Keratinocyte (primary cell): ENCODE results near the gene TRIM29. TPM values are rescaled to one million over a fixed set of nuclear protein-coding genes. Genes with fewer than 3 reads are reported as not detected.

ENCODE experiments used
- DNase-seq: peaks from one replicate; pipeline ENCODE4 v3.0.0-alpha.2; 2011; ENCODE audit warnings: low read depth, missing footprints, low spot score
- FAIRE-seq: peaks from 2 replicates; lab custom pipeline; 2011; peaks lifted over from hg19 to GRCh38; lab: Jason Lieb, UNC
- H2AFZ ChIP-seq: 2 replicates; pipeline ENCODE4 v1.6.0; 2012; ENCODE audit warnings: low read length, control low read depth, inconsistent platforms; ENCODE audit not compliant: control insufficient read depth
- H3K27ac ChIP-seq: 2 replicates; pipeline ENCODE4 v1.5.1; 2011; ENCODE audit warnings: low read length; ENCODE audit not compliant: control insufficient read depth, insufficient read depth
- H3K27me3 ChIP-seq: 3 replicates; pipeline ENCODE4 v1.6.0; 2011; ENCODE audit warnings: low read length; ENCODE audit not compliant: control insufficient read depth, insufficient read depth; ENCODE audit errors: extremely low read depth
- H3K36me3 ChIP-seq, 2 experiments: 2 replicates in 1 of 2; 3 replicates in 1 of 2; pipeline ENCODE4 v1.5.1; 2011; ENCODE audit warnings: low read length in 2 of 2, mild to moderate bottlenecking in 1 of 2; ENCODE audit not compliant: control insufficient read depth in 2 of 2, insufficient read depth in 2 of 2; ENCODE audit errors: extremely low read depth in 1 of 2
- H3K4me1 ChIP-seq: 3 replicates; pipeline ENCODE4 v1.5.1; 2011; ENCODE audit warnings: low read length; ENCODE audit not compliant: control insufficient read depth, insufficient read depth; ENCODE audit errors: extremely low read depth
- H3K4me2 ChIP-seq: 3 replicates; pipeline ENCODE4 v1.6.0; 2011; ENCODE audit warnings: low read depth, low read length; ENCODE audit not compliant: control insufficient read depth, insufficient read depth; ENCODE audit errors: extremely low read depth
- H3K4me3 ChIP-seq, 3 experiments: fragments of 200-600 bp in 1 of 3; sonication (generic) in 1 of 3; 2 replicates in 2 of 3; 3 replicates in 1 of 3; pipeline ENCODE4 v1.5.1; 2011 to 2016; ENCODE audit warnings: low read length in 3 of 3, mild to moderate bottlenecking in 3 of 3, control low read depth in 2 of 3, inconsistent platforms in 1 of 3, low read depth in 1 of 3, mixed read lengths in 1 of 3, mixed run types in 1 of 3, moderate library complexity in 1 of 3; ENCODE audit not compliant: control insufficient read depth in 2 of 3, insufficient read depth in 2 of 3; ENCODE audit errors: extremely low read depth in 1 of 3
- H3K79me2 ChIP-seq: 2 replicates; pipeline ENCODE4 v1.6.0; 2012; ENCODE audit warnings: low read length; ENCODE audit not compliant: control insufficient read depth, insufficient read depth
- H3K9ac ChIP-seq: 3 replicates; pipeline ENCODE4 v1.6.0; 2011; ENCODE audit warnings: low read length; ENCODE audit not compliant: control insufficient read depth, insufficient read depth; ENCODE audit errors: extremely low read depth
- H3K9me1 ChIP-seq: 3 replicates; pipeline ENCODE4 v1.6.0; 2011; ENCODE audit warnings: low read length; ENCODE audit not compliant: control insufficient read depth, insufficient read depth; ENCODE audit errors: extremely low read depth
- H3K9me3 ChIP-seq: 2 replicates; pipeline ENCODE4 v1.5.1; 2012; ENCODE audit warnings: low read depth, low read length; ENCODE audit not compliant: control insufficient read depth
- H4K20me1 ChIP-seq: 3 replicates; pipeline ENCODE4 v1.6.0; 2011; ENCODE audit warnings: low read length; ENCODE audit not compliant: control insufficient read depth, insufficient read depth; ENCODE audit errors: extremely low read depth
- CTCF ChIP-seq, 3 experiments: IDR thresholded peaks in 1 of 3; conservative IDR thresholded peaks in 1 of 3; optimal IDR thresholded peaks in 1 of 3; 2 replicates in 2 of 3; 3 replicates in 1 of 3; pipeline versions ENCODE3 to v1.5.1; 2011; ENCODE audit warnings: low read length in 3 of 3, mild to moderate bottlenecking in 3 of 3, moderate library complexity in 2 of 3, control low read depth in 1 of 3, inconsistent platforms in 1 of 3; ENCODE audit not compliant: insufficient read depth in 2 of 3; ENCODE audit errors: extremely low read depth in 1 of 3
- EZH2 ChIP-seq: IDR thresholded peaks from one replicate; pipeline ENCODE4 v1.6.1; 2012; ENCODE audit warnings: inconsistent platforms, mild to moderate bottlenecking, low read length, moderate library complexity
- dilution Hi-C: fragments of 300-500 bp; cut with MboI; formaldehyde crosslinking; loops from one replicate; pipeline ENCODE4 v1.7.0; 2020; ENCODE audit warnings: low sequenced_read_pairs; ENCODE audit not compliant: extremely low pct_ligation_motif_present
- polyA plus RNA-seq, 5 experiments: library from polyadenylated mRNA; depleted of rRNA in 3 of 5; stranded (reverse) in 3 of 5; stranded (forward) in 1 of 5; unstranded in 1 of 5; fragments of >200 nt; gene quantifications; 1 replicate in 1 of 5; 2 replicates in 3 of 5; 3 replicates in 1 of 5; pipeline versions ENCODE4 v1.2.1 to v1.2.3, GENCODE V29; 2011 to 2012; ENCODE audit warnings: missing spikeins in 2 of 5, low read depth in 1 of 5, low replicate concordance in 1 of 5

TRIM29 gene
- polyA plus RNA-seq, 1 donor (not counting 4 experiments of a cell fraction or from before 2014, with no cell fraction given) = 463 TPM

- H3K36me3 ChIP-seq = no peaks in the 10 kb centered on the region
- H3K27ac ChIP-seq = peak overlapping the region; percentile 50
- TF ChIP-seq EZH2 = no peak
- no peak for TF ChIP-seq CTCF (optimal IDR thresholded peaks at IDR 0.05 in 1 of 3, IDR thresholded peaks at IDR 0.05 in 1 of 3, conservative IDR thresholded peaks at IDR 0.05 in 1 of 3; ENCODE audit: extremely low read depth in 1 of 3, insufficient read depth in 2 of 3, low read length in 3 of 3)
- H3K9me1 ChIP-seq = no peaks in the 10 kb centered on the region
- H3K4me3 ChIP-seq = no peak overlapping the region
- no peak for FAIRE-seq
- peaks cover 12% of the 10 kb centered on the region for H3K27me3 ChIP-seq
- H4K20me1 ChIP-seq = no peaks in the 10 kb centered on the region
- DNase-seq = no peak
- peak overlapping the region; percentile 43 for H3K9ac ChIP-seq
- H3K79me2 ChIP-seq = no peaks in the 10 kb centered on the region
- dilution Hi-C loops = no loop called here
- H3K4me2 ChIP-seq = peak overlapping the region; percentile 25
- no peak overlapping the region for H2AFZ ChIP-seq
- H3K4me1 ChIP-seq = peaks cover 10% of the 10 kb centered on the region
- no peaks in the 10 kb centered on the region for H3K9me3 ChIP-seq
These were observed 48.5 kb upstream of the TRIM29 start for GRCh38 chr11:120186456-120186773.

GRCh38 chr11:120185706-120186455, 48.0 kb upstream of the TRIM29 start:
- TF ChIP-seq EZH2 (no peak), CTCF (optimal IDR thresholded peaks at IDR 0.05 in 1 of 3, IDR thresholded peaks at IDR 0.05 in 1 of 3, conservative IDR thresholded peaks at IDR 0.05 in 1 of 3; ENCODE audit: extremely low read depth in 1 of 3, insufficient read depth in 2 of 3, low read length in 3 of 3) (no peak)
- Histone ChIP-seq H3K36me3 (no peaks in the 10 kb centered on the region), H3K9ac (peak overlapping the region; percentile 43), H3K79me2 (no peaks in the 10 kb centered on the region), H4K20me1 (no peaks in the 10 kb centered on the region), H3K4me3 (no peak overlapping the region), H3K9me1 (no peaks in the 10 kb centered on the region), H3K27me3 (peaks cover 7% of the 10 kb centered on the region), H3K4me1 (peaks cover 10% of the 10 kb centered on the region), H3K27ac (peak overlapping the region; percentile 50), H3K9me3 (no peaks in the 10 kb centered on the region), H2AFZ (no peak overlapping the region), H3K4me2 (no peak overlapping the region)
- dilution Hi-C loops = no loop called here
- no peak for FAIRE-seq
- DNase-seq = no peak
